ENCODE measurements around the gene CERS4.

GRCh38 chr19:8214802-8215201, 5.6 kb downstream of the CERS4 start:
- TF ChIP-seq POLR2A (IDR thresholded peaks at IDR 0.05) = no peak
- TF ChIP-seq, protein P1, sequence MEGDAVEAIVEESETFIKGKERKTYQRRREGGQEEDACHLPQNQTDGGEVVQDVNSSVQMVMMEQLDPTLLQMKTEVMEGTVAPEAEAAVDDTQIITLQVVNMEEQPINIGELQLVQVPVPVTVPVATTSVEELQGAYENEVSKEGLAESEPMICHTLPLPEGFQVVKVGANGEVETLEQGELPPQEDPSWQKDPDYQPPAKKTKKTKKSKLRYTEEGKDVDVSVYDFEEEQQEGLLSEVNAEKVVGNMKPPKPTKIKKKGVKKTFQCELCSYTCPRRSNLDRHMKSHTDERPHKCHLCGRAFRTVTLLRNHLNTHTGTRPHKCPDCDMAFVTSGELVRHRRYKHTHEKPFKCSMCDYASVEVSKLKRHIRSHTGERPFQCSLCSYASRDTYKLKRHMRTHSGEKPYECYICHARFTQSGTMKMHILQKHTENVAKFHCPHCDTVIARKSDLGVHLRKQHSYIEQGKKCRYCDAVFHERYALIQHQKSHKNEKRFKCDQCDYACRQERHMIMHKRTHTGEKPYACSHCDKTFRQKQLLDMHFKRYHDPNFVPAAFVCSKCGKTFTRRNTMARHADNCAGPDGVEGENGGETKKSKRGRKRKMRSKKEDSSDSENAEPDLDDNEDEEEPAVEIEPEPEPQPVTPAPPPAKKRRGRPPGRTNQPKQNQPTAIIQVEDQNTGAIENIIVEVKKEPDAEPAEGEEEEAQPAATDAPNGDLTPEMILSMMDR (IDR thresholded peaks at IDR 0.05 in 4 of 5, conservative IDR thresholded peaks at IDR 0.05 in 1 of 5) = no peak

Data from gastrocnemius medialis (tissue), 4 donors.